Activated CD4-positive, alpha-beta T cell treated with anti-CD3 and anti-CD28 coated beads for 48 hours (primary cell): ENCODE measurements around the gene GVQW3.
"Not testable (repeated sequence)": the region's sequence is repeated elsewhere in the genome, so short reads cannot be mapped to it uniquely, and the experiment has no call there.

Source experiments
- DNase-seq: peaks from one replicate; pipeline ENCODE4 v3.0.0-alpha.2; 2020

The GVQW3 gene

GRCh38 chr11:76388408-76388807 is 7.3 kb downstream of the GVQW3 start:
- DNase-seq: no peak

- no peak for DNase-seq
These were observed 9.9 kb downstream of the GVQW3 start for GRCh38 chr11:76391021-76391420.

DNA sequence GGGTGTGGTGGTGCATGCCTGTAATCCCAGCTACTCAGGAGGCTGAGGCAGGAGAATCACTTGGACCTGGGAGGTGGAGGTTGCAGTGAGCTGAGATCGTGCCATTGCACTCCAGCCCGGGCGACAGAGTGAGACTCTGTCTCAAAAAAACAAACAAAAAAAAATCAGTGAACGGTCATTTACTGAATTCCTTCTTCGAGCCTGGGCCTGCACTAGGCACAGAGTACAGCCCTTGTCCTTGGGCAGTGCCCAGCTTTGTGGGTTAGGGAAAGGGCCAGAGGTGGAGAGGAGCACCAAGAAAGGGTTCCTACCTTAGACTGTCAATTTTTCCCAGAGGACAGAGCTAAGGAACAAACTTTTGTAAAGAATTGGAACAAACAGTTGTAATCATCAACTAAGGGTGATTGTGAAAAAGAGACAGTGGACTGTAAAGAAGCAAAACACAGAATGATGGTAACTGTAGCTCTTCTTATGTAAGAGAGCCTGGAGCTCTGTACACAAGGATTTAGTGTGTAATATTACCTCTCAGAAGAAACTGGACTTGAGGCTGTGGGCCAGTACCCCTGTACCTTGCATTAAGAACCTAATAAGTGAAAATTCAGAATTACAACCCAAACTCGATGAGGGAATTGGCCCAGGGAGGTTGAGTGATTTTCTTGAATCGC is 10.8 kb downstream of the GVQW3 start:
- DNase-seq: no peak

DNA sequence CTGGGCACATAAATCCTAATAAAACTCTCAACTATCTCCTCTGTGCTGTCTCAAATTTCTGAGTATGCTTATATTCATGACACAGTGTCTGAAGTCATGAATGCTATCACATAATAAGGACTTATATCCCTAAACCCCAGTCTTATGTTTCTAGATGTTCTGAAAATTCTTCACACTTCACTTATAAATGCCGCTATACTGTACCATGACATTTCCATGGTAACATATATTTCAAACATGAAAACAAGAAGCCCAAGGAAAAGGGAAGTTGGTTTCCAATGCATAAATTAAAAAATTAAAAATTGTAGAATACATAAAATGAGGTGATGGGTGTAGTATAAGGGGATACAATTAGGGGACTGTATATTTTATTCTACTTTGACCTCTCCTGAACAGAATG is 11.7 kb downstream of the GVQW3 start:
- DNase-seq: no peak

DNA sequence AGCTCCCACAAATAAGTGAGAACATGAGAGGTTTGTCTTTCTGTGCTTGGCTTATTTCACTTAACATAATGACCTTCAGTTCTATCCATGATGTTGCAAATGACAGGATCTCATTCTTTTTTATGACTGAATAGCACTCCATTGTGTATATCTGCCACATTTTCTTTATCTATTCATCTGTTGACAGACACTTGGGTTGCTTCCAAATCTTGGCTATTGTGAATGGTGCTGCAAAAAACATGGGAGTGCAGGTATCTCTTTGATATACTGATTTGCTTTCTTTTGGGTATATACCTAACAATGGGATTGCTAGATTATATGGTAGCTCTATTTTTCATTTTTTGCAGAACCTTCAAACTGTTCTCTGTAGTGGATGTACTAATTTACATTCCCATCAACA is 13.3 kb downstream of the GVQW3 start:
- DNase-seq: no peak

- no peak for DNase-seq
These were observed 14.2 kb downstream of the GVQW3 start for GRCh38 chr11:76395296-76395695.

GRCh38 chr11:76397383-76397782 is 16.3 kb downstream of the GVQW3 start:
- DNase-seq: no peak

DNA sequence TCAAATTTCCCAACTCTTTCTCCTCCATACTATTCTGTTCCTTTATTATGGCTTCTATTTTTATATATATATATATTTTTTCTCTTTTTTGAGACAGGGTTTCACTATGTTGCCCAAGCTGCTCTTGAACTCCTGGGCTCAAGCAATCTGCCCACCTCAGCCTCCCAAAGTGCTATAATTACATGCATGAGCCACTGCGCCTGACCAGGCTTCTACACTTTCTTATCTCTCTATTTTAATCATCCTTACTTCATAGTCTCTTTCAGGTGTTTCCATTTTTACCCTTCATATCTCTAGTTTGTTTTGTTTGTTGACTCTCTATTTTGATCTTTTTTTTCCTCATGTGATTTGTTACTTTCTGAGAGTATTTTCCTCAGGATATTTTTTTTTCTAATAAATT is 19.8 kb downstream of the GVQW3 start:
- no peak for DNase-seq

- not testable (repeated sequence) for DNase-seq
These were observed 20.4 kb downstream of the GVQW3 start for GRCh38 chr11:76401484-76401883.

- DNase-seq: no peak
These were observed 25.2 kb downstream of the GVQW3 start for GRCh38 chr11:76406359-76406758.

- no peak for DNase-seq
These were observed 27.2 kb downstream of the GVQW3 start for GRCh38 chr11:76408171-76408965.

DNA sequence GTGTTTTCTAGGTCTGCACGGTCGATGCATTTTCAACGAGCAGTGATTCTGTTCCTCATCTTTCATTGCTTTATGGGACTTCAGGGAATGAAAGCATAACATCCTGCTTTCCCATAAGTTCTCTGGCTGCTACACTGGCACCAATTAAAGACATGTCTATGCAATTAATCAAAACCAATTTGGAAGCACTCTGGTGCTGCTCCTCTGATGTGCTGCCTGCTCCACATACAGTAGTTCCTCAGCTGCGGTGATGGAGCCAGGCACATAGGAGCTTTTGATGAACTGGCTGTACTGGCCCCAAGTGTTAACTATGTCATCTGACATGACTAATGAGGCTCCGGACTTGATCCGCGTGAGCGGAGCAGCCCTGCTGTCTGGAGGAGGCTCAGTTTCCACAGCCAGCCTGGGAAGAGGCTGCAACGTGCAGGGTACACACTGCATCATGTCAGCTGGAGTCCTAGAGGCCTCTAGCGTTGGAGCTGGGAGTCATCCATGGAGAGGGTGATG is 29.8 kb downstream of the GVQW3 start:
- DNase-seq: no peak

DNA sequence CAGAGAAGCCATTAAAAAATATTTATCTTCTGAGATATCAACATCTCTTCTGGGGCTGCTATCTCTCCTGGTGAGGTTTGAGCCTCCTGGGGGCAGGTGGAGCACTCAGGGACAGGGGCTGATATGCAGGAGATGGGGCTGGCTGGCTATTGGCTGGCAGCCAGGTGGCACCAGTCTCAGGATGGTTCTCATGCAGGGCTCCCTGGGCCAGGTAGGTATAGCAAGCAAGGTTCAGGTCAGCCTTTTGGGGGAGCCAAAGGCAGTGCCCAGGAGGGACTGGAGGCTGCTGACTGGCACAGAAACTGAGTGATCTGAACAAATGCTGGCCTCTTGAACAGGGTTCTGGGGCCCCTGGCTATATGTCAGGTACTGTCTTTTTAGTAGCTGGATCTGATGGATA is 34.0 kb downstream of the GVQW3 start:
- DNase-seq: no peak

DNA sequence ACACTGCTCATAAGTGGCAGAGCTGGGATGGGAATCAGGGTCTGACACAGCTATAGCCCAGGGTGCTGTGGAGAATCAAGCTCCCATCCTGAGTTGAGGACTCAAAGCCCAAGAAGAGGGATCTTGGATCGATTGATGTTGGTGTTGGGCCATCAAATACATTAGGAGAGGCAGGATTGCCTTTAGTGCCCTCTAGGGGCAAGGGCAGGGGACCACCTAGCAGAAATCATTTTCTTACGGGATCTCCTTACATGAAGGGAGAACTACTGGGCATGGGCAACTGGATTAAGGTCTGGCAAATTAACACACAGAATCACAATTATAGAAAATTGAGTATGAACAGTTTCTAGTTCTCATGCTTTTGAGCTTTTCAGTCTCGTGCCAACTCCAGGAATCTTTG is 38.8 kb downstream of the GVQW3 start:
- peak; percentile 18 for DNase-seq

- peak; percentile 26 for DNase-seq
These were observed 43.3 kb downstream of the GVQW3 start for GRCh38 chr11:76424379-76424778.

GRCh38 chr11:76424891-76425290 is 43.8 kb downstream of the GVQW3 start:
- no peak for DNase-seq

- DNase-seq: no peak
These were observed 45.5 kb downstream of the GVQW3 start for GRCh38 chr11:76426660-76427059.

- DNase-seq: no peak
These were observed 54.9 kb downstream of the GVQW3 start for GRCh38 chr11:76436020-76436419.

- DNase-seq: no peak
These were observed 62.3 kb downstream of the GVQW3 start for GRCh38 chr11:76443268-76443980.

DNA sequence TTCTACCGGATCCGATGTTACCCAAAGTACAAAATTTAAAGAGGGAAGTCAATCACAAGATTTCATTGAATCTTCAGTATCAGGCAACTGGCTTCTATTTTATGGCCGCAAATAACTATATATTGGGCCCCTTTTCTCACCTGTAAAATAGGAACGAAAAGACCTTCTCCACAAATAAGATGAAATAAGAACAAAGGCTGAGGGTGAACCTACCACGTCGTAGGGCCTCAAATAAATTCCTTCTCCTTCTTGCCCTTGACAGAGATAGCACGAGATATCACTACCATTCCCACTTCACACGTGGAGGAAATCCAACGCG is 62.9 kb downstream of the GVQW3 start:
- no peak for DNase-seq

- DNase-seq: peak; percentile 94
These were observed 63.4 kb downstream of the GVQW3 start, which contains the start of gene EMSY for GRCh38 chr11:76444384-76445120. TSS of gene EMSY (plus strand) at chr11:76445018. CDS start at chr11:76446939, 1,921 bp downstream.

GRCh38 chr11:76445121-76446084 is 64.3 kb downstream of the GVQW3 start:
- DNase-seq: peak; percentile 70
